GM10248 (cell line): ENCODE results near the gene AKAP7.

Experiments used
- CTCF ChIA-PET: fragments of 300-600 bp; sonication (Branson Sonifier 250); formaldehyde crosslinking; extraction: SDS; loops from one replicate; lab custom pipeline; 2021; ENCODE audit warnings: antibody characterized with exemption; lab: Yijun Ruan, JAX
- POLR2A ChIA-PET: fragments of 350-650 bp; sonication (Branson Sonifier 250); formaldehyde crosslinking; extraction: SDS; loops from one replicate; lab custom pipeline; 2020; ENCODE audit warnings: antibody characterized with exemption; lab: Yijun Ruan, JAX
- DNase-seq: peaks from one replicate; pipeline ENCODE4 v3.0.0; 2012; ENCODE audit errors: extremely low spot score
- CTCF ChIP-seq: IDR thresholded peaks from 2 replicates; pipeline ENCODE4 v1.5.1; 2012; ENCODE audit warnings: mild to moderate bottlenecking, low read depth; ENCODE audit errors: extremely low read depth, missing control alignments, control extremely low read depth

The AKAP7 gene

GRCh38 chr6:131225959-131226358 is 90.7 kb downstream of the AKAP7 start:
- no peak for TF ChIP-seq CTCF
- no peak for DNase-seq
- POLR2A ChIA-PET, result no interaction called here
- CTCF ChIA-PET, result no interaction called here

- no peak for DNase-seq
- ChIA-PET CTCF (no interaction called here), POLR2A (no interaction called here)
- no peak for TF ChIP-seq CTCF
These were observed 91.3 kb downstream of the AKAP7 start for GRCh38 chr6:131226459-131227157.

- no peak for TF ChIP-seq CTCF
- POLR2A ChIA-PET, result no interaction called here
- DNase-seq, result no peak
- CTCF ChIA-PET, result no interaction called here
These were observed 91.9 kb downstream of the AKAP7 start for GRCh38 chr6:131227158-131227543.

GRCh38 chr6:131231103-131231502 is 95.8 kb downstream of the AKAP7 start:
- ChIA-PET POLR2A (no interaction called here), CTCF (interaction anchor here (1.4 to 1.6 kb wide), 3 partner anchors 10 to 31 kb away, joined by 3 to 4 read pairs (median 3); no protein-coding TSS in a partner anchor)
- no peak for TF ChIP-seq CTCF
- no peak for DNase-seq

- no peak for TF ChIP-seq CTCF
- ChIA-PET CTCF (interaction anchor here (1.4 to 1.6 kb wide), 2 partner anchors 15 to 32 kb away, joined by 3 read pairs; no protein-coding TSS in a partner anchor), POLR2A (no interaction called here)
- DNase-seq, result no peak
These were observed 96.6 kb downstream of the AKAP7 start for GRCh38 chr6:131231891-131232290.

- no peak for TF ChIP-seq CTCF
- DNase-seq, result no peak
- POLR2A ChIA-PET, result no interaction called here
- CTCF ChIA-PET, result interaction anchor here (1.4 kb wide), 1 partner anchor 37 kb away, joined by 3 read pairs; no protein-coding TSS in a partner anchor
These were observed 109.7 kb downstream of the AKAP7 start for GRCh38 chr6:131244942-131245341.
